OCI-LY7 (cell line): ENCODE data around the gene SMCHD1. TPM values are rescaled to one million over a fixed set of nuclear protein-coding genes. Genes with fewer than 3 reads are reported as not detected.

ENCODE experiments used
- BruUV-seq: library from RNA; stranded (reverse); fragments of 400-500 nt; replicated peaks from 2 replicates; lab custom pipeline; 2021; lab: Mats Ljungman, UMichigan
- CTCF ChIA-PET: fragments of 300-600 bp; sonication (Branson Sonifier 250); formaldehyde crosslinking; loops from one replicate; lab custom pipeline; 2022; ENCODE audit warnings: antibody characterized with exemption; ENCODE audit not compliant: unreplicated experiment; lab: Charles Lee
- POLR2A ChIA-PET: fragments of 300-600 bp; sonication (Branson Sonifier 250); formaldehyde crosslinking; loops from one replicate; lab custom pipeline; 2022; ENCODE audit warnings: antibody characterized with exemption; lab: Charles Lee
- DNase-seq: peaks from one replicate; pipeline ENCODE4 v3.0.0-alpha.2; 2015; ENCODE audit warnings: low spot score
- H2AFZ ChIP-seq: fragments of 200-600 bp; sonication (generic), shearing (Covaris generic); 2 replicates; pipeline ENCODE4 v1.6.1; 2014; ENCODE audit warnings: mild to moderate bottlenecking, antibody characterized with exemption, low read length, moderate library complexity
- H3K27ac ChIP-seq: fragments of 200-600 bp; sonication (generic); 2 replicates; pipeline ENCODE4 v1.5.1; 2014; ENCODE audit warnings: mixed run types, low read depth, mild to moderate bottlenecking, moderate library complexity, low read length, inconsistent platforms; ENCODE audit not compliant: poor library complexity, severe bottlenecking
- H3K36me3 ChIP-seq: fragments of 200-600 bp; sonication (generic); 2 replicates; pipeline ENCODE4 v1.6.1; 2014; ENCODE audit warnings: mild to moderate bottlenecking, antibody characterized with exemption, low read length, moderate library complexity, mixed read lengths; ENCODE audit not compliant: insufficient read depth
- H3K4me1 ChIP-seq: fragments of 200-600 bp; sonication (generic); 2 replicates; pipeline ENCODE4 v1.5.1; 2014; ENCODE audit warnings: mild to moderate bottlenecking, low read length; ENCODE audit not compliant: insufficient read depth, poor library complexity, severe bottlenecking
- H3K4me2 ChIP-seq: fragments of 200-600 bp; sonication (generic); 2 replicates; pipeline ENCODE4 v1.6.1; 2014; ENCODE audit warnings: mild to moderate bottlenecking, low read length
- H3K4me3 ChIP-seq: fragments of 200-600 bp; sonication (generic); 2 replicates; pipeline ENCODE4 v1.5.1; 2014; ENCODE audit warnings: mild to moderate bottlenecking, low read depth, low read length; ENCODE audit not compliant: poor library complexity, severe bottlenecking
- H3K79me2 ChIP-seq: fragments of 200-600 bp; sonication (generic); 2 replicates; pipeline ENCODE4 v1.6.1; 2016; ENCODE audit warnings: low read depth, mild to moderate bottlenecking, low read length, moderate library complexity, mixed read lengths; ENCODE audit not compliant: insufficient read depth
- H3K9me2 ChIP-seq: fragments of 200-600 bp; sonication (generic); 2 replicates; pipeline ENCODE4 v1.6.1; 2016; ENCODE audit warnings: mild to moderate bottlenecking, low read length, mixed read lengths; ENCODE audit not compliant: insufficient read depth
- H3K9me3 ChIP-seq: fragments of 200-600 bp; sonication (generic); 2 replicates; pipeline ENCODE4 v1.6.1; 2014; ENCODE audit warnings: mild to moderate bottlenecking, mixed run types, low read length, mixed read lengths
- H4K20me1 ChIP-seq: fragments of 200-600 bp; sonication (generic); 2 replicates; pipeline ENCODE4 v1.6.1; 2014; ENCODE audit warnings: mild to moderate bottlenecking, antibody characterized with exemption, low read length, moderate library complexity, mixed read lengths; ENCODE audit not compliant: insufficient read depth
- EZH2phosphoT487 ChIP-seq: fragments of 200-600 bp; sonication (generic); IDR thresholded peaks from 2 replicates; pipeline ENCODE4 v1.6.1; 2018; ENCODE audit warnings: low read depth, borderline replicate concordance, mild to moderate bottlenecking, mixed run types, antibody characterized with exemption, low read length, moderate library complexity, mixed read lengths
- intact Hi-C: fragments of 100-400 bp; cut with micrococcal nuclease; formaldehyde crosslinking; loops from one replicate; pipeline ENCODE4 v1.10.0; 2022; ENCODE audit not compliant: unreplicated experiment
- total RNA-seq, 2 experiments: library from RNA; depleted of rRNA in 1 of 2; stranded (reverse); fragments of >200 nt in 1 of 2; shearing (Covaris generic) in 1 of 2; gene quantifications; 2 replicates each; pipeline ENCODE4 v1.2.3, GENCODE V29; 2014 to 2022
- TF ChIP-seq, protein P1 (sequence below): fragments of 200-600 bp; sonication (generic); conservative IDR thresholded peaks from 2 replicates; pipeline ENCODE4 v1.5.1; 2014; ENCODE audit warnings: mild to moderate bottlenecking, antibody characterized with exemption, low read length, moderate library complexity, mixed read lengths

Gene SMCHD1
- total RNA-seq, 2 experiments from 2014 or later, result 114 to 140 TPM

DNA sequence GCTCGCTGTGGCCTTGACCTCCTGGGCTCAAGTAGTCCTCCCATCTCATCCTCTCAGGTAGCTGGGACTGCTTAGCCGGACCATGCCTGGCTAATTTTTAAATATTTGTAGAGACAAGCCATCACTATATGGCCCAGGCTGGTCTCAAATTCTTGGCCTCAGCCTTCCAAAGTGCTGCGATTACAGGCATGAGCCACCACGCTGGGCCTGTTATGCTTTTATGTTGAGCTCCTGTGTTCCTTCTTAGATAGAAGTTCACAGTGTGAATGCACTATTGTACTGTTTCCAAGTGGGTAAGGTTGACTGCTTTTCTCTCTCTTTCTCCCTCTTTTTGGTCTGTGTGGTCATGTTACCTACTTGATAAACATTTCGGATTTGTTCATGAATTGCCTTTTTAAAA lies 61.9 kb downstream of the SMCHD1 start:
- no peak overlapping the region for H2AFZ ChIP-seq
- H3K4me3 ChIP-seq, result no peak overlapping the region
- TF ChIP-seq, protein P1, sequence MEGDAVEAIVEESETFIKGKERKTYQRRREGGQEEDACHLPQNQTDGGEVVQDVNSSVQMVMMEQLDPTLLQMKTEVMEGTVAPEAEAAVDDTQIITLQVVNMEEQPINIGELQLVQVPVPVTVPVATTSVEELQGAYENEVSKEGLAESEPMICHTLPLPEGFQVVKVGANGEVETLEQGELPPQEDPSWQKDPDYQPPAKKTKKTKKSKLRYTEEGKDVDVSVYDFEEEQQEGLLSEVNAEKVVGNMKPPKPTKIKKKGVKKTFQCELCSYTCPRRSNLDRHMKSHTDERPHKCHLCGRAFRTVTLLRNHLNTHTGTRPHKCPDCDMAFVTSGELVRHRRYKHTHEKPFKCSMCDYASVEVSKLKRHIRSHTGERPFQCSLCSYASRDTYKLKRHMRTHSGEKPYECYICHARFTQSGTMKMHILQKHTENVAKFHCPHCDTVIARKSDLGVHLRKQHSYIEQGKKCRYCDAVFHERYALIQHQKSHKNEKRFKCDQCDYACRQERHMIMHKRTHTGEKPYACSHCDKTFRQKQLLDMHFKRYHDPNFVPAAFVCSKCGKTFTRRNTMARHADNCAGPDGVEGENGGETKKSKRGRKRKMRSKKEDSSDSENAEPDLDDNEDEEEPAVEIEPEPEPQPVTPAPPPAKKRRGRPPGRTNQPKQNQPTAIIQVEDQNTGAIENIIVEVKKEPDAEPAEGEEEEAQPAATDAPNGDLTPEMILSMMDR, result no peak
- no peak for TF ChIP-seq EZH2phosphoT487
- no TSS peak for BruUV-seq
- H3K9me3 ChIP-seq, result no peaks in the 10 kb centered on the region
- CTCF ChIA-PET, result no interaction called here
- no peaks in the 10 kb centered on the region for H3K4me1 ChIP-seq
- no peaks in the 10 kb centered on the region for H3K9me2 ChIP-seq
- POLR2A ChIA-PET, result interaction anchor here (0.6 to 1.1 kb wide), 5 partner anchors 14 to 128 kb away, joined by 3 to 4 read pairs (median 3); no protein-coding TSS in a partner anchor
- intact Hi-C loops, result no loop called here
- no peak overlapping the region for H3K4me2 ChIP-seq
- no peaks in the 10 kb centered on the region for H4K20me1 ChIP-seq
- peaks cover 97% of the 10 kb centered on the region for H3K36me3 ChIP-seq
- peaks cover 21% of the 10 kb centered on the region; the same call in 1 of the 2 replicates for H3K79me2 ChIP-seq
- no peak for DNase-seq
- H3K27ac ChIP-seq, result no peak overlapping the region

DNA sequence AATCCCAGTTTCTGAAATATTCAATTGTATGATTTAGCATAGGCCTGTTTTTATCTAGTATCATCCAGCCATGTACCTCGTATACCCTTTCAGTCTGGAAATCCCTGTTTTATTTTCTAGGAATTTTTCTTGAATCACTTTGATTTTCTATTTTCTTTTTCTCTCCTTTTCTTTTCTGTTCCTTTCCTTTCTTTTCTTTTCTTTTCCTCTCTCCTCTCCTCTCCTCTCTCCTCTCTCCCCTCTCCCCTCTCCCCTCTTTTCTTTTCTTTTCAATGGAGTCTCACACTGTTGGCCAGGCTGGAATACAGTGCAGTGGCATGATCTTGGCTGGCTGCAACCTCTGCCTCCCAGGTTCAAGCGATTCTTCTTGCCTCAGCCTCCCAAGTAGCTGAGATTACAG lies 63.5 kb downstream of the SMCHD1 start:
- Histone ChIP-seq H3K79me2 (peaks cover 21% of the 10 kb centered on the region; the same call in 1 of the 2 replicates), H3K4me1 (no peaks in the 10 kb centered on the region), H3K4me3 (no peak overlapping the region), H2AFZ (no peak overlapping the region), H4K20me1 (no peaks in the 10 kb centered on the region), H3K27ac (no peak overlapping the region), H3K9me2 (no peaks in the 10 kb centered on the region), H3K9me3 (no peaks in the 10 kb centered on the region), H3K36me3 (peaks cover 98% of the 10 kb centered on the region), H3K4me2 (no peak overlapping the region)
- intact Hi-C loops, result no loop called here
- ChIA-PET POLR2A (interaction anchor here (1.4 kb wide), 1 partner anchor 14 kb away, joined by 3 read pairs; no protein-coding TSS in a partner anchor), CTCF (no interaction called here)
- no peak for TF ChIP-seq EZH2phosphoT487
- TF ChIP-seq, protein P1, result no peak
- DNase-seq, result no peak
- no TSS peak for BruUV-seq

DNA sequence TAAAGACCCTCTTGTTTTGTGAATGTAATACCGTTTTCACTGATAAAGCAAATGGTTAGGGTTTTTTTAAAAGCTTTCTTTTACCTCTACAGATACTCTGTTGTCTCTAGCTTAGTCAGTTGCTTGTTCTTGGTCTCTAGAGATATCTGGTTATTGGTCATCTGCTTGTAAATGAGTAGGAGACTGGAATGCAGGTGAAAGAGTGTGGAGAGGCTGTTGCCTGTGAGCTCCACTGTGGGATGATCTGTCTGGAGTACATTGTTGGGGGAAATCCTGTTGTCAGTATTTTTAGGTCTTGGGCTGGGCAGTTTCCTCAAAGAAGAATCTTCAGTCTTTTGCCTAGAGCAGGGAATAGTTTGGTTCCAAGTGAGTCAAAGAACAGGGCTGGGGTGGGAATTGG lies 67.7 kb downstream of the SMCHD1 start:
- Histone ChIP-seq H3K36me3 (peaks cover 97% of the 10 kb centered on the region), H3K9me2 (no peaks in the 10 kb centered on the region), H4K20me1 (no peaks in the 10 kb centered on the region), H3K4me1 (no peaks in the 10 kb centered on the region), H2AFZ (no peak overlapping the region), H3K9me3 (no peaks in the 10 kb centered on the region), H3K4me3 (no peak overlapping the region), H3K4me2 (no peak overlapping the region), H3K27ac (no peak overlapping the region), H3K79me2 (no peaks in the 10 kb centered on the region; the same call in 1 of the 2 replicates)
- intact Hi-C loops, result loop anchor here (5.0 kb wide), 1 partner anchor 44 kb away; no protein-coding TSS in a partner anchor
- POLR2A ChIA-PET, result interaction anchor here (1.1 to 1.2 kb wide), 3 partner anchors 9 to 36 kb away, joined by 3 to 4 read pairs (median 3); no protein-coding TSS in a partner anchor
- CTCF ChIA-PET, result no interaction called here
- BruUV-seq, result no TSS peak
- TF ChIP-seq, protein P1, result no peak
- no peak for TF ChIP-seq EZH2phosphoT487
- DNase-seq, result no peak
